Measurements from ENCODE around the gene CLEC2A. TPM values are rescaled to one million over a fixed set of nuclear protein-coding genes. Genes with fewer than 3 reads are reported as not detected.

CLEC2A gene
- total RNA-seq, 1 experiment from 2014 or later, result not detected

- ATAC-seq (no peak), DNase-seq (ENCODE audit: low read depth, low spot score) (no peak)
- no peaks in the 10 kb centered on the region for H4K20me1 ChIP-seq (ENCODE audit: insufficient read depth)
- POLR2A ChIA-PET, result no interaction called here
- H3K27me3 ChIP-seq (ENCODE audit: insufficient read depth, low read length), result peaks cover 46% of the 10 kb centered on the region
- no peaks in the 10 kb centered on the region for H3K36me3 ChIP-seq (ENCODE audit: control insufficient read depth in 1 of 2, insufficient read depth in 2 of 2, low read length in 2 of 2)
- no peak overlapping the region for H3K4me3 ChIP-seq (replicated peaks in 1 of 2; ENCODE audit: low read depth in 1 of 2, low read length in 2 of 2)
- H3K9ac ChIP-seq (ENCODE audit: low read length), result no peak overlapping the region
- RAD21 ChIA-PET (ENCODE audit: low non-redundant PET in 1 of 2, low total read pairs in 2 of 2, uncharacterized antibody in 2 of 2, unreplicated experiment in 2 of 2), result no interaction called here
- no peaks in the 10 kb centered on the region for H3K9me3 ChIP-seq (ENCODE audit: control insufficient read depth in 1 of 2, insufficient read depth in 1 of 2, low read depth in 1 of 2, low read length in 2 of 2)
- no peaks in the 10 kb centered on the region for H3K9me2 ChIP-seq (ENCODE audit: insufficient read depth)
- TF ChIP-seq ZBTB33 (IDR thresholded peaks at IDR 0.05; ENCODE audit: extremely low read depth, insufficient replicate concordance, low read length) (no peak), POLR2A (IDR thresholded peaks at IDR 0.05; ENCODE audit: borderline replicate concordance, extremely low read depth, insufficient read depth, insufficient read length) (no peak), JUND (IDR thresholded peaks at IDR 0.05) (no peak), EZH2 (IDR thresholded peaks at IDR 0.05) (no peak), EZH2phosphoT487 (IDR thresholded peaks at IDR 0.05; ENCODE audit: borderline replicate concordance) (no peak), ZFX (IDR thresholded peaks at IDR 0.05) (no peak), RAD21 (IDR thresholded peaks at IDR 0.05; ENCODE audit: low read depth) (no peak), SIN3A (IDR thresholded peaks at IDR 0.05; ENCODE audit: low read depth) (no peak), ELF1 (IDR thresholded peaks at IDR 0.05; ENCODE audit: borderline replicate concordance, low read depth) (no peak)
- TF ChIP-seq, protein P1, sequence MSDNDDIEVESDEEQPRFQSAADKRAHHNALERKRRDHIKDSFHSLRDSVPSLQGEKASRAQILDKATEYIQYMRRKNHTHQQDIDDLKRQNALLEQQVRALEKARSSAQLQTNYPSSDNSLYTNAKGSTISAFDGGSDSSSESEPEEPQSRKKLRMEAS (IDR thresholded peaks at IDR 0.05), result no peak
- H3K27ac ChIP-seq (ENCODE audit: low read depth, low read length), result no peak overlapping the region
- intact Hi-C loops (cut with micrococcal nuclease), result no loop called here
- H3K79me2 ChIP-seq (ENCODE audit: insufficient read depth, low read length), result no peaks in the 10 kb centered on the region
- H2AFZ ChIP-seq (ENCODE audit: low read depth, low read length, poor library complexity, severe bottlenecking), result no peak overlapping the region
- CTCF ChIA-PET, result interaction anchor here (0.6 kb wide), 1 partner anchor 172 kb away, joined by 3 read pairs; no protein-coding TSS in a partner anchor
- H3K4me2 ChIP-seq (ENCODE audit: low read length), result no peak overlapping the region
- no peaks in the 10 kb centered on the region for H3K4me1 ChIP-seq (ENCODE audit: control insufficient read depth in 1 of 2, insufficient read depth in 2 of 2, low read length in 2 of 2)
- BruUV-seq (replicated peaks), result no TSS peak
Observed at GRCh38 chr12:9961106-9961505, 28.9 kb upstream of the CLEC2A start.

DNA sequence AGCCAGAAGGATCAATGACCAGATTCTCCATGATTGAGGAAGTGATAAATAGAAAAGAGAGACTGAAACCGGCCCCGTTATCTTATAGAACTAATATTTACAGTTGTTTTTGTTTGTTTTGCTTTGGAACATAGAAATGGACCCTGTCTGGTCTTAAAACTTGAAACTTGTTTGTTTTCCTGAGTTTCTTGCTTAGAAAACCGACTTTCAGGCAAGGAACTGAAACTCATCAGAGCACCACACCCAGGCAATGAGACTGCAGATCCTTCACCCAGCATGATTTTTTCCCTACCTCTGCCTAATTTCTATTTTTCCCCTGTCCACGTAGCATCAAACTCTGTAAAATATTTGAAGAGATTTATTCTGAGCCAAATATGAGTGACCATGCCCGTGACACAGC lies 28.4 kb upstream of the CLEC2A start:
- no peak overlapping the region for H3K4me3 ChIP-seq (replicated peaks in 1 of 2; ENCODE audit: low read depth in 1 of 2, low read length in 2 of 2)
- no peak for DNase-seq (ENCODE audit: low read depth, low spot score)
- POLR2A ChIA-PET, result no interaction called here
- no peaks in the 10 kb centered on the region for H3K9me3 ChIP-seq (ENCODE audit: control insufficient read depth in 1 of 2, insufficient read depth in 1 of 2, low read depth in 1 of 2, low read length in 2 of 2)
- ATAC-seq, result no peak
- no TSS peak for BruUV-seq (replicated peaks)
- intact Hi-C loops (cut with micrococcal nuclease), result no loop called here
- no peak overlapping the region for H2AFZ ChIP-seq (ENCODE audit: low read depth, low read length, poor library complexity, severe bottlenecking)
- TF ChIP-seq ZNF274 (IDR thresholded peaks at IDR 0.05; ENCODE audit: low read depth, low read length) (no peak), ZFX (IDR thresholded peaks at IDR 0.05) (no peak), SRF (IDR thresholded peaks at IDR 0.05; ENCODE audit: low read depth) (no peak), TCF7L2 (IDR thresholded peaks at IDR 0.05; ENCODE audit: borderline replicate concordance, extremely low read depth, insufficient read depth, insufficient read length) (no peak), EGR1 (IDR thresholded peaks at IDR 0.05; ENCODE audit: low read depth) (no peak), SIN3A (IDR thresholded peaks at IDR 0.05; ENCODE audit: low read depth) (no peak)
- TF ChIP-seq, protein P2, sequence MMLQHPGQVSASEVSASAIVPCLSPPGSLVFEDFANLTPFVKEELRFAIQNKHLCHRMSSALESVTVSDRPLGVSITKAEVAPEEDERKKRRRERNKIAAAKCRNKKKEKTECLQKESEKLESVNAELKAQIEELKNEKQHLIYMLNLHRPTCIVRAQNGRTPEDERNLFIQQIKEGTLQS (IDR thresholded peaks at IDR 0.05), result no peak
- H3K36me3 ChIP-seq (ENCODE audit: control insufficient read depth in 1 of 2, insufficient read depth in 2 of 2, low read length in 2 of 2), result no peaks in the 10 kb centered on the region
- no peak overlapping the region for H3K4me2 ChIP-seq (ENCODE audit: low read length)
- no peaks in the 10 kb centered on the region for H4K20me1 ChIP-seq (ENCODE audit: insufficient read depth)
- no peak overlapping the region for H3K9ac ChIP-seq (ENCODE audit: low read length)
- H3K9me2 ChIP-seq (ENCODE audit: insufficient read depth), result no peaks in the 10 kb centered on the region
- H3K27ac ChIP-seq (ENCODE audit: low read depth, low read length), result no peak overlapping the region
- H3K4me1 ChIP-seq (ENCODE audit: control insufficient read depth in 1 of 2, insufficient read depth in 2 of 2, low read length in 2 of 2), result no peaks in the 10 kb centered on the region
- CTCF ChIA-PET, result no interaction called here
- RAD21 ChIA-PET (ENCODE audit: low non-redundant PET in 1 of 2, low total read pairs in 2 of 2, uncharacterized antibody in 2 of 2, unreplicated experiment in 2 of 2), result no interaction called here
- H3K79me2 ChIP-seq (ENCODE audit: insufficient read depth, low read length), result no peaks in the 10 kb centered on the region
- peaks cover 50% of the 10 kb centered on the region for H3K27me3 ChIP-seq (ENCODE audit: insufficient read depth, low read length)
